GM12873 (cell line): ENCODE data around the gene ZER1.

ENCODE experiments used
- TF ChIP-seq, protein P1 (sequence below): IDR thresholded peaks from 2 replicates; pipeline ENCODE4 v1.5.1; 2012; ENCODE audit warnings: low read depth, mild to moderate bottlenecking, moderate library complexity, low read length, control low read depth; ENCODE audit not compliant: insufficient read depth; ENCODE audit errors: missing control alignments

Gene ZER1

DNA sequence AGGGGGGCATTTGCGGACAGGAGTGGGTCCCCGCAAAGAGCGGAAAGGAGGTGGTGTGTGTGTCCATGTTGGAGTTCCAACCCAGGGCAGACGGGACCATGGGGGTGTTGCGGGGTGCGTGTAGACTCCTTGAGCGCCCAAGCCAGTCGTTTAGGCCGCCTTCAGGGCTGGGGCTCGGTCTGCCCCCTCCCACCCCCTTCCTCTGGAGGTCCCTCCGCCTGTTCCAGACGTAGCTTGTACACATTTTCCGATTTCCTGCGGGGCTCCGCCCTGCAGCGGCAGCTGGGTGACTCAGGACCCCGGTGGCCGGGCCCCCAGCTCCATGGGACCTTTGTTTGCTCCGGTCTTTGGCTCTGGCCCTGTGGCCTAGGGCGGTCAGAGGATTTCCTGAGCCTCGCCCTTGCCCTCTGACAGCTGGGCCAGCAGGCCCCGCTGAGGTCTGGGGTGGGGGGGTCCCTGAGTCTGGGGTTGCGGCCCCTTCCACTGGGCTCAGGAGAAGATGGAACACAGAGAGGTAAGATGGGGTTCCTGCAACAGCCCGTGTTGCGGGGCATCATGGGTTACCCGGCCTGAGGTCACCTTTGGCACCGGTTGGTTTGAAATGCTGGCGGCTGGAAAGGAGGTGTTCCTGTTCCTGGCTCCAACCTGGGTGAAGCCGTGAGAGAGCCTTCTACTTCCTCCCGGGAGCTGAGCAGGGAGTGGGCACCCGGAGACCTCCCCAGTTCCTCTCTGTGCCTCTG, 67.9 kb downstream of the ZER1 start:
- TF ChIP-seq, protein P1, sequence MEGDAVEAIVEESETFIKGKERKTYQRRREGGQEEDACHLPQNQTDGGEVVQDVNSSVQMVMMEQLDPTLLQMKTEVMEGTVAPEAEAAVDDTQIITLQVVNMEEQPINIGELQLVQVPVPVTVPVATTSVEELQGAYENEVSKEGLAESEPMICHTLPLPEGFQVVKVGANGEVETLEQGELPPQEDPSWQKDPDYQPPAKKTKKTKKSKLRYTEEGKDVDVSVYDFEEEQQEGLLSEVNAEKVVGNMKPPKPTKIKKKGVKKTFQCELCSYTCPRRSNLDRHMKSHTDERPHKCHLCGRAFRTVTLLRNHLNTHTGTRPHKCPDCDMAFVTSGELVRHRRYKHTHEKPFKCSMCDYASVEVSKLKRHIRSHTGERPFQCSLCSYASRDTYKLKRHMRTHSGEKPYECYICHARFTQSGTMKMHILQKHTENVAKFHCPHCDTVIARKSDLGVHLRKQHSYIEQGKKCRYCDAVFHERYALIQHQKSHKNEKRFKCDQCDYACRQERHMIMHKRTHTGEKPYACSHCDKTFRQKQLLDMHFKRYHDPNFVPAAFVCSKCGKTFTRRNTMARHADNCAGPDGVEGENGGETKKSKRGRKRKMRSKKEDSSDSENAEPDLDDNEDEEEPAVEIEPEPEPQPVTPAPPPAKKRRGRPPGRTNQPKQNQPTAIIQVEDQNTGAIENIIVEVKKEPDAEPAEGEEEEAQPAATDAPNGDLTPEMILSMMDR = no peak

DNA sequence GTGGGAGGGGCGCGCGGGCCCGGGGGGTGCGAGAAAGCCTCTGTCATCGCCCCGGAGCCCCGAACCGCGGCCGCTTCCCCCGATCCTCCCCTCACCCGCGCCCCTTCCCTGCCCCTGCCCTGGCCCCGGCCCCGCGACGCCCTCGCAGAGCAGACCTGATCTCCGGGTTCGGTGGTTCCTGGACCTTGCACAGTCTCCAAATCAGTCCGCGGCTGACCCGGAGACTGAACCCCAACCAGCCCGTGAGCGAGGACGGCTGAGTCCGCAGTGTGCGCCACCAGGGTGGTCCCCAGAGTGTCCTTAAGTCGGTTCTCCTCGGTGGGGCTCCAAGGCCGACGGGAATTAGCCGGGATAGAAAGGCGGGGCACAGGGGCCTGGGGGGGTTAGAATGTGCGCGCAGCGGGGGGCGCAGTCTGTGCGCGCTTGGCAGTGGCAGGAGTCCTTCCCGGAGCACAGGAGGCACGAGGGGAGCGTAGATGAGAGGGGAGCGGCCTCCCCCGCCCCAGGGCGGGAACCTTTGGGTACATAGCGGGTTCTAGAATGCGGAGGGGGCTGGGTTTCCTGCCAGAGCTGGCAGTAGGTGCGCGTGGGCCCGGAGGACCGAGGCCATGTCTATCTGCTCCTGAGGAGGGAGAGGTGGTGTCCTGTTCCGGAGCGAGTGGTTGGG, 68.6 kb downstream of the ZER1 start:
- TF ChIP-seq, protein P1 = peak; percentile 9

DNA sequence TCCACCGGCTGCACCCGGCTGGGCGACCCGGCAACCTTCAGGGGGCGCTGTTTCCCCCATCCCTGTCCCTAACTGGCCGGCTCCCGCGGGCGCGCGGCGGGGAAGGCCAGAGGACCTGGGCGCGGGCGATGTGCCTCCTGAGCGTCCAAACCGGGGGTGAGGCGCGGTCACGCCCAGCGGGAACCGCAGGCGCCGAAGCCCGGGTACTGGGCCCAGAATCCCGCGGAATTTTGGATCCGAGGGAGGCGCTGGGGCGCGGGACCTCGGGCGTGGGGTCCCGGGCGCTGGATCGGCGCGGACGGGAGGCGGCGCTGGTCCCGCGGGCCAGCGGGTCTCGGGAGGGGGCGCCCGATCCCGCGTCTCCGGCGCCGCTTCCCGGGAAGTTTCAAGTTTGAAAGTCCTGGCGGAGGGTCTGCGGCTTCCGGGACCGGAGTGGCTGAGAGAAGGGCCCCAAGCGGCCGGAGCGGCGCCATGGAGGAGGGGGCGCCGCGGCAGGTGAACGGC, 69.2 kb downstream of the ZER1 start, which contains the start of gene PKN3:
TSS of gene PKN3 (plus strand) at position 59 of the 504 bp plus-strand sequence. CDS start at position 472, 413 bp downstream.
- TF ChIP-seq, protein P1 = peak; percentile 85

DNA sequence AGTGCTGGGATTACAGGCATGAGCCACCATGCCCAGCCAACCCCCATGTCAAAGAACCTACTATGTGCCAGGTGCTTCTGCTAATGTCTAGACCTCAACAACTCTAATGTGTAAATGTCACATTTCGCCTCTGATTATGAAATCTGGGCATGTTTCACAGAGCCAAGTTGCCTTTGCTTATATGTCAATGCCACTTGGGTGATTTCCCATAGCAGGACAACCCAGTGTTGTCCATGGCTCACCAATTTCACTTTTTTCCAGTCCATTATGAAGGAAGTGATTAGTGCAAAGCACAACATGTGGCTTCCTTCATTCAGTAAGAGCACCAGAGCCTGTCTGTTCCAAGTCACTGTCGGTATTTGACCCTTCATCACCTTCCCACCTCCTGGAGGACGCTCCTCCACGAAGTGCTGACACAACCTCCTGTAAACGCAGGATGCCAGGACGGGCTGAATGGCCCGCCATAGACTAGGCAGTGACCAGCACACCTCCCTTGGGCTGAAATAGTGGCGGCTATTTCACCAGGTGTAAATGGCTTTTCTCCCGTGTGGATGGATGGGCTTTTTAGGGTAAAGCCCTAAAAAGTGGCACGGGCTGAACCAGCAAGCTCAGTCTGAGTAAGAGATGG, 70.4 kb downstream of the ZER1 start:
- TF ChIP-seq, protein P1 = no peak

DNA sequence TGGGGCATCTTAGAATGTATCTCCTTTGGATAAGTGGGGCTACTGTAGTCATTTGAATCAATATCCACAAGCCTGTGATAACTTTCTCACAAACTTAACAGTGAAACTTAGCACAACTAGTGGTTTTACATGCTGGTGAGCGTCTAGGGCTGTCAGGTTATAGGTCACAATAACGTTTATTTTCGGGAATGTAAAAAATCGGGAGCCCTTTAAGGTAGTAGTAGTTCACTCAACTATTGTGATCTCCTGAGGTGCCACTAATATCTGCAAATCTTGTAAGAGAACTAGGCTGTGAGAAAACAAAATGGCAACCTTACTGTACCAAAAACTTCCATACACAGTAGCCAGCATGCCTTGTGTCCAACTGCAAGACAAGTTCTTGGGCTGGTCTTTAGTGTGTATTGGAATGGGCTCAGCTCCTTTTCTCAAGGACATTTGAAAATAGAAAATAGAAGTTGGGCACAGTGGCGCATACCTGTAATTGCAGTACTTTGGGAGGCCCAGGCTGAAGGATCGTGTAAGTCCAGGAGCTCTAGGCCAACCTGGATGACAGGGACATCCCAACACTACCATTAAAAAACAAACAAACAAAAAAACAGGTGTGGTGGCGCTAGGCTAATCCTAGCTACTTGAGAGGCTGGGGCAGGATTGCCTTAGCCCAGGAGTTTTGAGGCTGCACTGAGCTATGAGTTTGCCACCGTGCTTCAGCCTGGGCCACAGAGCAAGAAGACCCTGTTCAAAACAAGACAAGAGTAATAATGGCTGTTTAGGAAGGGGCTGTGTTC, 74.6 kb downstream of the ZER1 start:
- TF ChIP-seq, protein P1 = no peak

DNA sequence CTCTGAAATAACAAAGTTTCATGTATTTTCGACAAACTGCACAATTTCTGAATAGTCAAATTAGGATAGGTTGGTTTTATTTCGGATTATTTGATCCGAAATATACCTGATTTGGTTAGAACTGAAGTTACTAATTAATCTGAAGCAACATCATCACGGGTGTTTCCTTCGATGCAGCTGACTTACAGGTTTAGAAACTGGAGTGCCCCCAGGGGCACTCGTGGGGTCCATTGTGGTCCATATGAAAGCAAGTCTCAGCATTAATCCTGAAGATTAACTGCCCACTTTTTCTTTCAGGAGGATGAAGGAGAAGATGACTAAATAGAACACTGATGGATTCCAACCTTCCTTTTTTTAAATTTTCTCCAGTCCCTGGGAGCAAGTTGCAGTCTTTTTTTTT, 77.4 kb downstream of the ZER1 start:
- TF ChIP-seq, protein P1 = no peak
